GM21360 (cell line): ENCODE measurements around the gene CGAS.
"Not testable (repeated sequence)": the region's sequence is repeated elsewhere in the genome, so short reads cannot be mapped to it uniquely, and the experiment has no call there.

ENCODE experiments used
- ATAC-seq: cut with Tn5 transposase; IDR thresholded peaks from one replicate; pipeline ENCODE4 v1.9.1; 2021; ENCODE audit warnings: mild to moderate bottlenecking, moderate library complexity; ENCODE audit not compliant: unreplicated experiment

CGAS gene

GRCh38 chr6:73452107-73452461 lies at the start of gene CGAS:
Gene CGAS, minus strand, starts transcription at chr6:73452297. Its CDS starts 116 bp downstream, at chr6:73452181.
- ATAC-seq: peak; percentile 78

- ATAC-seq: no peak
These were observed 45.8 kb upstream of the CGAS start for GRCh38 chr6:73497915-73498314.

GRCh38 chr6:73491377-73491776 lies 39.3 kb upstream of the CGAS start:
- no peak for ATAC-seq

GRCh38 chr6:73487473-73487872 lies 35.4 kb upstream of the CGAS start:
- ATAC-seq: no peak

GRCh38 chr6:73484438-73484837 lies 32.3 kb upstream of the CGAS start:
- ATAC-seq: no peak

GRCh38 chr6:73481969-73482368 lies 29.9 kb upstream of the CGAS start:
- no peak for ATAC-seq

GRCh38 chr6:73477407-73477806 lies 25.3 kb upstream of the CGAS start:
- no peak for ATAC-seq

- no peak for ATAC-seq
These were observed 24.6 kb upstream of the CGAS start for GRCh38 chr6:73476723-73477122.

- peak; percentile 91 for ATAC-seq
These were observed 19.7 kb upstream of the CGAS start for GRCh38 chr6:73471686-73472290.

- ATAC-seq: peak; percentile 94
These were observed 9.6 kb upstream of the CGAS start, which contains the start of gene MTO1 for GRCh38 chr6:73461537-73462350. Gene MTO1, plus strand, starts transcription at chr6:73461737. Its CDS starts 118 bp downstream, at chr6:73461855.

- no peak for ATAC-seq
These were observed 8.0 kb upstream of the CGAS start for GRCh38 chr6:73460056-73460455.

- not testable (repeated sequence) for ATAC-seq
These were observed 7.4 kb upstream of the CGAS start for GRCh38 chr6:73459474-73459873.

- ATAC-seq: no peak
These were observed 4.0 kb upstream of the CGAS start for GRCh38 chr6:73455865-73456629.

GRCh38 chr6:73451223-73452106 lies 632 bp downstream of the CGAS start:
- ATAC-seq: peak; percentile 50

- no peak for ATAC-seq
These were observed 8.5 kb downstream of the CGAS start for GRCh38 chr6:73443555-73443954.

- no peak for ATAC-seq
These were observed 16.9 kb downstream of the CGAS start for GRCh38 chr6:73435236-73435635.

GRCh38 chr6:73421534-73421933 lies 30.6 kb downstream of the CGAS start:
- no peak for ATAC-seq

- ATAC-seq: no peak
These were observed 33.9 kb downstream of the CGAS start for GRCh38 chr6:73418081-73418741.

- ATAC-seq: no peak
These were observed 39.0 kb downstream of the CGAS start for GRCh38 chr6:73413102-73413501.

- no peak for ATAC-seq
These were observed 42.7 kb downstream of the CGAS start for GRCh38 chr6:73409395-73409794.
